Measurements from ENCODE around the gene EML6.
A peak's percentile ranks its signal among the peaks of the same experiment; 100 is the strongest.

Gene EML6

GRCh38 chr2:55010149-55010591 is 286.7 kb downstream of the EML6 start:
- no peak overlapping the region for H3K4me3 ChIP-seq (ENCODE audit: control insufficient read depth, low read depth, low read length)
- peak; percentile 80 for DNase-seq (ENCODE audit: low read depth)
- TF ChIP-seq CTCF (conservative IDR thresholded peaks at IDR 0.05; ENCODE audit: control insufficient read depth, insufficient read depth, low read depth, low read length), result no peak

DNA sequence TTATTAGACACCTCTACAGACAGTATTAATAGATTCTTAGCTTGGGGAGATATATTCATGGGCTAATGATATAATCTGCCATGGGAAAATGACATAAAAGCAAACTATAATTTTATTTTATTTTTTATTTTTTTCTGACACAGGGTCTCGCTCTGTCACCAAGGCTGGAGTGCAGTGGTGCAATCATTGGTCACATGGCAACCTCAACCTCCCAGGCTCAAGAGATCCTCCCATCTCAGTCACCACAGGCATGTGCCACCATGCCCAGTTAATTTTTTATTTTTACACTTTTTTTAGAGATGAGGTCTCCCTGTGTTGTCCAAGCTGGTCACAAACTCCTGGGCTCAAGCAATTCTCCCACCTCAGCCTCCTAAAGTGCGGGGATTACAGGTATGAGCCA is 287.5 kb downstream of the EML6 start:
- H3K4me3 ChIP-seq (ENCODE audit: control insufficient read depth, low read depth, low read length), result no peak overlapping the region
- no peak for TF ChIP-seq CTCF (conservative IDR thresholded peaks at IDR 0.05; ENCODE audit: control insufficient read depth, insufficient read depth, low read depth, low read length)
- peak; percentile 49 for DNase-seq (ENCODE audit: low read depth)

DNA sequence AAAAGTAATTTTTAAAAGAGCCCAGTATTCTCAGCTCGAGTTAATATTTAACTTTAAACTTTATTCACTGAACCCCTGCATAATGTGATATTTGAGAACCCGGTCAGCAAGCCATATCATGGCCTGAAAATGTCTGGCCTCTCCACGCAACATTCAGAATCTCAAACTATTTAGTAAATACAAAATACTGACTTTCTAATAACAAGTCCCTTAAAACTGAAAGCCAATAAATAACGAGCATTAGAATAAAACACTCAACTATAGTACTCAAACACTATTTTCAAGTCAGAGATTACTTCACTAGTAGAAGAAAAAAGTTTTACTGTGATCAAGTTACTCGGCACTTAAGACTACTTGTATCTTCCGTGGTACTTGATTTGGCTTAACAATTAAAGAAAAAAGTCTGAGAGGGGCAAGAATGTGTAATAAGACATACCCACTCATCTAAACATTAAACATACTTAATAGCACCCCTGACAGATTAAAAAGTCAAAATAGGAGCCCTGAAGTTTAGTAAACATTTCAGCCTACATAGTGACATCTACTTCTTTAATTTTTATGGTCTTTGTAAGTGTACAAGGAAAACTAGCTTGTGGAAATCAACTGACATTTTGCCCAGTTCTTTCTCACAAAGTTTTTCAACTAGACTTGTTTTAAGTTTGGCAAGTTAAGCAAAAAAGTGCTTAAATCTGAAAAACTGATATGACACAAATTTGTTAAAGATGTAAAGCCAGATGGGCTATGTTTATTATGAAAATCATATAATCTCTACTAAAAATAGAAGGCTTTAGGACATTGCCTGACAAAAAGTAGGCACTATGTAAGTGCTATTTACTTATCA is 288.6 kb downstream of the EML6 start:
- H3K4me3 ChIP-seq (ENCODE audit: control insufficient read depth, low read depth, low read length), result no peak overlapping the region
- no peak for DNase-seq (ENCODE audit: low read depth)
- TF ChIP-seq CTCF (conservative IDR thresholded peaks at IDR 0.05; ENCODE audit: control insufficient read depth, insufficient read depth, low read depth, low read length), result no peak

DNA sequence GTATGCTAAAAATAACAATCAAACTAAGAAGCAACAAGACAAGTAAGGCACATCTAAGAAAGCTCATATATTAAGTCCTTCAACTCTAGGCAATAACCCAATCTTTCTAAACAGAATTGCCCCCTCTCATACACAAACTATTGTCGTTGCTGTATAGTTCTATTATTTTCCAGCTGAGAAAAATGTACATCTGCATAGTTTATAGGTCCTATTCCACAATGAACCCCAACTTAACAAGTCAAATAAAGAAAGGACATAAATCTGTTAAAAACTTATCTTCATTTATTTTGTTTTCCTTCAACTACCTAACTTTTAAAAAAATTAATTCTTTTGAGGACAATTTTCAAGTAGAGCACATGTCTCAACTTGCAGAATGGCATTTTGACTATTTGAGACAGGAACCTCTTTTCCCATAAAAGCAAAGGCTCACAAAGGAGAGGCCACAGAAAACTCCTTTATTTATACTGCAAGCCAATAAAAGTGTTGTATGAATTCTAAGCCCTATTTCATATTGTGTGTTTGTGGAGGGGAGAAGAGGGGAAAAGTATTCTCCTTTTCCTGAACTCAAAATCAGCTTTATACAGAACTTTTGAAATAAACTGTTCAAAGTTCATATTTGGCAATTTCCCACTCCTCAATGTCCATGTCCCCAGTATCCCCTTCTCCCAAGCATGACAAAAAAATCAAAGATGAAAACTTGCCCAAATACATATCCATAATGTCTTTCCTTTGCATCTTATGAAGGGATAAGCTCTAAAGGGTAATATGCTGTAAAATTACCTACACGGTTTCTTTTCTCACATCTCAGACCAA is 289.4 kb downstream of the EML6 start:
- DNase-seq (ENCODE audit: low read depth), result no peak
- no peak for TF ChIP-seq CTCF (conservative IDR thresholded peaks at IDR 0.05; ENCODE audit: control insufficient read depth, insufficient read depth, low read depth, low read length)
- no peak overlapping the region for H3K4me3 ChIP-seq (ENCODE audit: control insufficient read depth, low read depth, low read length)

DNA sequence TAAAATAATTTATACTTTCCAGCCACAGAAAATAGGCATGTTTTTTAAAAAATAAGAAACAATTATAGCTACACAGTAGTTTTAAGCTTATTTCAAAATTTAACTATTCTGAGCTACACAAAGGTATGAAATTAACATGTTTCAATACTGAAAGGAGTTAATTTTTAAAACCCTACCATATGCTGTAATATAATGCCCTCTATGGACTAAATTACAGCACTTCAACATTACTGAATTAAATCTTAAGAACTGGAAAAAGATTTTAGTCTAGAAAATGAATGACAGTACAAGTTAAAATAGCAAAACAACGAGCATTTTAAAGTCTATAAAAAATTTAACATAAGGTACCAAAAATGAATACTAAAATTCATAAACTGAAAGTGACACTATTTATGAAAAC is 290.5 kb downstream of the EML6 start:
- no peak for TF ChIP-seq CTCF (conservative IDR thresholded peaks at IDR 0.05; ENCODE audit: control insufficient read depth, insufficient read depth, low read depth, low read length)
- DNase-seq (ENCODE audit: low read depth), result no peak
- no peak overlapping the region for H3K4me3 ChIP-seq (ENCODE audit: control insufficient read depth, low read depth, low read length)

- TF ChIP-seq CTCF (conservative IDR thresholded peaks at IDR 0.05; ENCODE audit: control insufficient read depth, insufficient read depth, low read depth, low read length), result peak; percentile 72
- DNase-seq (ENCODE audit: low read depth), result peak; percentile 87
- H3K4me3 ChIP-seq (ENCODE audit: control insufficient read depth, low read depth, low read length), result no peak overlapping the region
These were observed 291.8 kb downstream of the EML6 start for GRCh38 chr2:55014962-55015939.

All from fibroblast of mammary gland (primary cell).